Natural killer cell (primary cell): ENCODE results near the gene PLAAT1. TPM values are rescaled to one million over a fixed set of nuclear protein-coding genes. Genes with fewer than 3 reads are reported as not detected.

Experiments
- ATAC-seq, 3 donors: fragments of 150-1000 bp in 2 of 3; fragments of 200-7000 bp in 1 of 3; cut with Tn5 transposase; 1 replicate in 1 of 3; 2 replicates in 2 of 3; pipeline ENCODE4 v1.10.0; 2021; ENCODE audit warnings: mild to moderate bottlenecking in 2 of 3, moderate library complexity in 2 of 3
- DNase-seq, 2 donors: peaks; one replicate each; pipeline versions ENCODE4 v3.0.0 to v3.0.0-alpha.2; 2013 to 2021; ENCODE audit warnings: mixed read lengths in 1 of 2
- H3K27ac ChIP-seq: one replicate; pipeline ENCODE4 v1.5.1; 2013; ENCODE audit warnings: mild to moderate bottlenecking, low read length
- H3K27me3 ChIP-seq: one replicate; pipeline ENCODE4 v1.6.1; 2013; ENCODE audit warnings: low read length; ENCODE audit not compliant: control insufficient read depth, insufficient read depth
- H3K36me3 ChIP-seq: one replicate; pipeline ENCODE4 v1.6.1; 2013; ENCODE audit warnings: low read length; ENCODE audit not compliant: control insufficient read depth, insufficient read depth
- H3K4me1 ChIP-seq: one replicate; pipeline ENCODE4 v1.6.1; 2013; ENCODE audit warnings: low read length; ENCODE audit not compliant: control insufficient read depth, insufficient read depth
- H3K4me3 ChIP-seq: one replicate; pipeline ENCODE4 v1.5.1; 2013; ENCODE audit warnings: low read length
- H3K9me3 ChIP-seq: one replicate; pipeline ENCODE4 v1.6.1; 2013; ENCODE audit warnings: low read length; ENCODE audit not compliant: control insufficient read depth, insufficient read depth
- H3K27ac Mint-ChIP-seq, 2 donors: one replicate each; pipeline ENCODE4 v1.8.0; 2022; ENCODE audit warnings: mild to moderate bottlenecking in 2 of 2, mixed read lengths in 2 of 2, moderate library complexity in 1 of 2
- H3K27me3 Mint-ChIP-seq, 2 donors: one replicate each; pipeline ENCODE4 v1.8.0; 2022; ENCODE audit warnings: low read depth in 2 of 2, mixed read lengths in 2 of 2
- H3K36me3 Mint-ChIP-seq: one replicate; pipeline ENCODE4 v1.8.0; 2022; ENCODE audit warnings: mixed read lengths
- H3K4me1 Mint-ChIP-seq, 2 donors: one replicate each; pipeline ENCODE4 v1.8.0; 2022; ENCODE audit warnings: mixed read lengths in 2 of 2
- H3K4me3 Mint-ChIP-seq: one replicate; pipeline ENCODE4 v1.8.0; 2022; ENCODE audit warnings: mild to moderate bottlenecking, moderate library complexity, mixed read lengths
- H3K9me3 Mint-ChIP-seq, 2 donors: one replicate each; pipeline ENCODE4 v1.8.0; 2022; ENCODE audit warnings: mixed read lengths in 2 of 2
- CTCF ChIP-seq: fragments of 200-600 bp; IDR thresholded peaks from one replicate; pipeline ENCODE4 v1.8.0; 2022; ENCODE audit warnings: antibody characterized with exemption
- WGBS: methylation state at CpG from one replicate; pipeline ENCODE4 v1.1.7; 2013; ENCODE audit warnings: missing lambda C conversion rate; ENCODE audit not compliant: insufficient coverage; 5-methylcytosine and 5-hydroxymethylcytosine counted together
- intact Hi-C: fragments of 100-400 bp; cut with micrococcal nuclease; formaldehyde crosslinking; loops from one replicate; pipeline ENCODE4 v1.14.2; 2022
- total RNA-seq, 4 donors: library from RNA; stranded (reverse); fragments of 120-200 nt in 1 of 4; gene quantifications; one replicate each; pipeline versions ENCODE4 v1.2.3 to v1.2.4, GENCODE V29; 2013 to 2022

PLAAT1 gene
- total RNA-seq, 3 donors from 2014 or later (not counting 1 experiment from before 2014, with no cell fraction given), result not detected

GRCh38 chr3:193225302-193226125 lies 15.5 kb upstream of the PLAAT1 start:
- TF ChIP-seq CTCF, result no peak
- Histone ChIP-seq H3K27me3 (no peaks in the 10 kb centered on the region), H3K27ac (no peak overlapping the region), H3K9me3 (no peaks in the 10 kb centered on the region), H3K4me1 (no peaks in the 10 kb centered on the region), H3K4me3 (no peak overlapping the region), H3K36me3 (no peaks in the 10 kb centered on the region)
- Mint-ChIP-seq H3K4me1 (no peaks in the 10 kb centered on the region), H3K27ac (no peak overlapping the region), H3K27me3 (no peaks in the 10 kb centered on the region), H3K36me3 (no peaks in the 10 kb centered on the region), H3K4me3 (no peak overlapping the region), H3K9me3 (peaks cover 2 to 4% of the 10 kb centered on the region in 2 donors)
- 93% methylated on average over 6 of the region's 6 CpGs for WGBS
- intact Hi-C loops, result no loop called here
- ATAC-seq (no peak), DNase-seq (no peak)

- no peak for ATAC-seq
- H3K4me3 ChIP-seq, result no peak overlapping the region
- DNase-seq, result no peak
- H3K27ac Mint-ChIP-seq, result no peak overlapping the region
- no peaks in the 10 kb centered on the region for H3K36me3 ChIP-seq
- no peak overlapping the region for H3K4me3 Mint-ChIP-seq
- no peaks in the 10 kb centered on the region for H3K27me3 Mint-ChIP-seq
- H3K9me3 Mint-ChIP-seq, result peaks cover 4 to 5% of the 10 kb centered on the region in 2 donors
- no peak for TF ChIP-seq CTCF
- no peaks in the 10 kb centered on the region for H3K27me3 ChIP-seq
- no peaks in the 10 kb centered on the region for H3K9me3 ChIP-seq
- no peaks in the 10 kb centered on the region for H3K4me1 ChIP-seq
- H3K4me1 Mint-ChIP-seq, result no peaks in the 10 kb centered on the region
- 89% methylated on average over 6 of the region's 6 CpGs for WGBS
- intact Hi-C loops, result no loop called here
- H3K27ac ChIP-seq, result no peak overlapping the region
- H3K36me3 Mint-ChIP-seq, result no peaks in the 10 kb centered on the region
Measured at GRCh38 chr3:193228206-193228605, 12.8 kb upstream of the PLAAT1 start.

- Histone ChIP-seq H3K27ac (no peak overlapping the region), H3K36me3 (no peaks in the 10 kb centered on the region), H3K4me3 (no peak overlapping the region), H3K9me3 (no peaks in the 10 kb centered on the region), H3K27me3 (no peaks in the 10 kb centered on the region), H3K4me1 (no peaks in the 10 kb centered on the region)
- Mint-ChIP-seq H3K27ac (no peak overlapping the region), H3K27me3 (no peaks in the 10 kb centered on the region), H3K4me3 (no peak overlapping the region), H3K4me1 (no peaks in the 10 kb centered on the region), H3K36me3 (no peaks in the 10 kb centered on the region), H3K9me3 (peaks cover 4 to 5% of the 10 kb centered on the region in 2 donors)
- intact Hi-C loops, result no loop called here
- ATAC-seq, result no peak
- DNase-seq, result no peak
- 81% methylated on average over 4 of the region's 4 CpGs for WGBS
- no peak for TF ChIP-seq CTCF
Measured at GRCh38 chr3:193229851-193230420, 11.1 kb upstream of the PLAAT1 start.
